RWPE2 (cell line): ENCODE data around the gene EYA2.
A peak's percentile ranks its signal among the peaks of the same experiment; 100 is the strongest.

Experiments used
- ATAC-seq: fragments of 200-7000 bp; cut with Tn5 transposase; 3 replicates; pipeline ENCODE4 v1.9.1; 2021; ENCODE audit warnings: low read depth
- DNase-seq: peaks from one replicate; pipeline ENCODE4 v3.0.0-alpha.2; 2020; ENCODE audit warnings: low spot score
- H3K27ac ChIP-seq: fragments of 450-650 bp; 2 replicates; pipeline ENCODE4 v1.5.1; 2017; ENCODE audit warnings: mild to moderate bottlenecking; ENCODE audit not compliant: poor library complexity, severe bottlenecking
- H3K27me3 ChIP-seq: fragments of 250-450 bp; sonication (Bioruptor Pico); 2 replicates; pipeline ENCODE4 v1.5.1; 2021; ENCODE audit warnings: mild to moderate bottlenecking, moderate library complexity; ENCODE audit not compliant: insufficient read depth, poor library complexity, severe bottlenecking
- H3K36me3 ChIP-seq: fragments of 250-450 bp; sonication (Bioruptor Pico); 2 replicates; pipeline ENCODE4 v1.5.1; 2020; ENCODE audit warnings: low read depth, mild to moderate bottlenecking, moderate library complexity
- H3K4me1 ChIP-seq: fragments of 250-450 bp; sonication (Bioruptor Pico); 2 replicates; pipeline ENCODE4 v1.5.1; 2021; ENCODE audit warnings: mild to moderate bottlenecking, moderate library complexity; ENCODE audit not compliant: insufficient read depth, poor library complexity, severe bottlenecking
- H3K4me3 ChIP-seq: fragments of 250-450 bp; sonication (Bioruptor Pico); 2 replicates; pipeline ENCODE4 v1.5.1; 2021; ENCODE audit warnings: mild to moderate bottlenecking, moderate library complexity; ENCODE audit not compliant: severe bottlenecking
- H3K9me3 ChIP-seq: fragments of 250-450 bp; sonication (Bioruptor Pico); 2 replicates; pipeline ENCODE4 v1.5.1; 2021; ENCODE audit warnings: mild to moderate bottlenecking, moderate library complexity; ENCODE audit not compliant: severe bottlenecking
- TF ChIP-seq, protein P1 (sequence below): fragments of 450-650 bp; IDR thresholded peaks from one replicate; pipeline ENCODE4 v1.5.1; 2017; ENCODE audit warnings: mild to moderate bottlenecking, moderate library complexity; ENCODE audit not compliant: poor library complexity, severe bottlenecking

The EYA2 gene

DNA sequence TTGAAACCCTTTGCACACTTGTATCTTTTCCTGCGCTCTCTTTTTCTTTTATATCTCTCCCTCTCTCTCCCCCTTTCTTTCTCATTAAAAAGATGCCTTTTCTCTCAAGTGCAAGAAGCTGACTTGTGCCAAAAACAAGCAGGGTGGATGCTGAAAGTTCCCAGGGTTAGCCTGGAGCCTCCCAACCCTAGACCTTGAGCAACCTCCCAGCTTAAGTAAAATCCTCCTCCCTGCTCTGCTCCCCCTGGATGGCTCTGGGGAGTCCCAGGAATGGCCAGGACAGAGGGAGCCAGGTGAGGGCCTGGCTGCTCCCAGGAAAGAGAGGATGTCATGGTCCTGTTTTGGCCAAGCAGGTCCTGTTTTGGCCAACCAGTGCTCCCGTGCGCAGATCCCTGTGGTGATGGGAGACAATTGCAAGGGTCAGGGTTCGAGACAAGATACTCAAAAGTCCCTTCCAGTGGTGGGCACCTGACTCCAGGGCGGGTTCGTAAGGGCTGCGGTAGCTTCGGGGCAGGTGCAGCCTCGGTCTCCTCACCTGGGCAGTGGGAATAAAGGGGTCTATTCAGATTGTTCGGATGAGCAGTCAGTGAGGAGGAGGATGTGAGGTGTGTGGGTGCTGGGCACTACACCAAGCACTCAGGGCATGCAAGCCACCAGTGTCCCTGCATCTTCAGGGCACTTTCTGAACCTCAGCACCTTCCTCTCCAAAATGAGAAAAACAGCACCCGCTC, 49.4 kb downstream of the EYA2 start:
- no peaks in the 10 kb centered on the region for H3K36me3 ChIP-seq
- no peak overlapping the region for H3K4me3 ChIP-seq
- no peaks in the 10 kb centered on the region for H3K4me1 ChIP-seq
- ATAC-seq (no peak), DNase-seq (peak; percentile 60)
- no peak overlapping the region for H3K27ac ChIP-seq
- TF ChIP-seq, protein P1, sequence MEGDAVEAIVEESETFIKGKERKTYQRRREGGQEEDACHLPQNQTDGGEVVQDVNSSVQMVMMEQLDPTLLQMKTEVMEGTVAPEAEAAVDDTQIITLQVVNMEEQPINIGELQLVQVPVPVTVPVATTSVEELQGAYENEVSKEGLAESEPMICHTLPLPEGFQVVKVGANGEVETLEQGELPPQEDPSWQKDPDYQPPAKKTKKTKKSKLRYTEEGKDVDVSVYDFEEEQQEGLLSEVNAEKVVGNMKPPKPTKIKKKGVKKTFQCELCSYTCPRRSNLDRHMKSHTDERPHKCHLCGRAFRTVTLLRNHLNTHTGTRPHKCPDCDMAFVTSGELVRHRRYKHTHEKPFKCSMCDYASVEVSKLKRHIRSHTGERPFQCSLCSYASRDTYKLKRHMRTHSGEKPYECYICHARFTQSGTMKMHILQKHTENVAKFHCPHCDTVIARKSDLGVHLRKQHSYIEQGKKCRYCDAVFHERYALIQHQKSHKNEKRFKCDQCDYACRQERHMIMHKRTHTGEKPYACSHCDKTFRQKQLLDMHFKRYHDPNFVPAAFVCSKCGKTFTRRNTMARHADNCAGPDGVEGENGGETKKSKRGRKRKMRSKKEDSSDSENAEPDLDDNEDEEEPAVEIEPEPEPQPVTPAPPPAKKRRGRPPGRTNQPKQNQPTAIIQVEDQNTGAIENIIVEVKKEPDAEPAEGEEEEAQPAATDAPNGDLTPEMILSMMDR = no peak
- no peaks in the 10 kb centered on the region for H3K27me3 ChIP-seq
- H3K9me3 ChIP-seq = no peaks in the 10 kb centered on the region

DNA sequence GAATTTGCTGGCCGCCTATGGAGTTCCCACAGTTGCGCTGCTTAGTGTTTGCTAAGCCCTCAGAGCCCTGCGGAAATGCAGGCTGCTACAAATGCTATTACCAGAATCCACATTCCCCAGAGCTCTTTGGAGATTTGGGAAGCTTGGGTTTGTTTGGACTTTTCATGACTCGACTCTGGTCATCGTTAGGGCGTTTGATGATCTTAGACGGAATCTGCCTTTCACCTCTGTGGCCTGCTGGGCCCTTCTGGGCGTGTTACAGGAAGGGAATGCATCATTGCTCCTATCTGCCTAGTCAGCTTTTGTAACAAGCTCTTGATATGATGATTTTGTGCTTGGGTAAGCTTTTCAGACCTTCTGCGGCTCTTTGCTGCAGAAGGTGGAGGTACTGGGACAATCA, 50.8 kb downstream of the EYA2 start:
- Histone ChIP-seq H3K27me3 (no peaks in the 10 kb centered on the region), H3K9me3 (no peaks in the 10 kb centered on the region), H3K36me3 (no peaks in the 10 kb centered on the region), H3K27ac (no peak overlapping the region), H3K4me1 (no peaks in the 10 kb centered on the region), H3K4me3 (no peak overlapping the region)
- DNase-seq = no peak
- TF ChIP-seq, protein P1 = no peak
- ATAC-seq = peak; percentile 24; the same call in 1 of the 3 replicates

DNA sequence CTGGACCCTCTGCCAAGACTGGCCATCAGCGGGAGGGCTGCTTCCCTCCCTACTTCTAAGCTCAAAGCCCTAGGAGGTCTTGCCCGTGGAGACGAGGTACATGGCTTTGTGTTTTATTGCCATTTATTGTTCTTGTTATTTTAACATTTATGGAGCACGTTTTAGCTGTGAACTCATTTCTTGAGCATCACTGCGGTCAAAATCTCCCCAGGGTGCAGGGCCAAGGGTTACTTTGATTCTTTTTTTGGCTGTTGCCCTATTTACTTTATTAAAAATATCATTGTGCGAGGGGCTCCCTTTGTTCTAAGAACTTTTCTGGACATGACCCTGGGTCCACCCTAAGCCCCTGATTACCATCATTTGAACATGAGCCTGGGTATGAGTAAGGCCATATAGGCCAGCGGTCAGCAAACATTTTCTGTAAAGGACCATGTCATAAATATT, 51.6 kb downstream of the EYA2 start:
- Histone ChIP-seq H3K4me1 (no peaks in the 10 kb centered on the region), H3K27ac (no peak overlapping the region), H3K9me3 (no peaks in the 10 kb centered on the region), H3K4me3 (no peak overlapping the region), H3K36me3 (no peaks in the 10 kb centered on the region), H3K27me3 (no peaks in the 10 kb centered on the region)
- DNase-seq = no peak
- TF ChIP-seq, protein P1 = no peak
- no peak for ATAC-seq

DNA sequence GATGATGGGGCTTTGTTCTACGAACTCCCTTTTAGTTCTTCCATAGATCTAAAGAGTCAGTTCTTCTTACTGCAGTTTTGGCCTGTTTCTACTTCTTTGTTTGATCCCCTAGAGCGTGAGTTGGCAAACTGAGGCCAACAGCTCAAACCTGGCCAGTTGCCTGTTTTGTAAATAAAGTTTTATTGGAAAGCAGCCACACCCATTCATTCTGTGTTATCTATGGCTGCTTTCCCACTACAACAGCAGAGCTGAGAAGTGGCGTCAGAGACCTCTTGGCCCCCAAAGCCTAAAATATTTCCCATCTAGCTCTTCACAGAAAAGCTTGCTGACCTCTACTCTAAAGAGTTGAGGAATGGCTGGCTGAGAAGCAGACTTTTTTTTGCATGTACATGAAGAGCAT, 52.2 kb downstream of the EYA2 start:
- no peaks in the 10 kb centered on the region for H3K4me1 ChIP-seq
- no peaks in the 10 kb centered on the region for H3K27me3 ChIP-seq
- H3K4me3 ChIP-seq = no peak overlapping the region
- TF ChIP-seq, protein P1 = no peak
- ATAC-seq = no peak
- H3K9me3 ChIP-seq = no peaks in the 10 kb centered on the region
- no peak for DNase-seq
- no peaks in the 10 kb centered on the region for H3K36me3 ChIP-seq
- H3K27ac ChIP-seq = no peak overlapping the region

DNA sequence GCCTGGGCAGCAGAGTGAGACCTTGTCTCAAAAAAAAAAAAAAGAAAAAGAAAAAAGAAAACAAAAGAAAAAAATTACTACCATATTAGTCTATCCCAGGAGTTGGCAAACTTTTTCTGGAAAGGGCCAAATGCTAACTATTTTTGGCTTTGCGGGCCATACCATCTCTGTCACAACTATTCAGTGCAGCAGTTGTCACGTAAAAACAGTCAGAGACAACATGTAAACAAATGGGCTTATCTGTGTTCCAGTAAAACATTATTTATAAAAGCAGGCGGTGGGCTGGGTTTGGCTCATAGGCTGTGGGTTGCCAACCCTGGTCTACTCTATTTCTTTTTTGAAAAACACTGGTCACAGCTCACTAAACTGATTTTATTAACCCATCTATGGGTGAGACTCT, 53.4 kb downstream of the EYA2 start:
- Histone ChIP-seq H3K4me3 (no peak overlapping the region), H3K27me3 (no peaks in the 10 kb centered on the region), H3K9me3 (no peaks in the 10 kb centered on the region), H3K4me1 (no peaks in the 10 kb centered on the region), H3K27ac (no peak overlapping the region), H3K36me3 (no peaks in the 10 kb centered on the region)
- TF ChIP-seq, protein P1 = no peak
- DNase-seq (no peak), ATAC-seq (no peak)
